NOMO-1 (cell line): ENCODE results near the gene TTC21B.
"Not testable (repeated sequence)": the region's sequence is repeated elsewhere in the genome, so short reads cannot be mapped to it uniquely, and the experiment has no call there.

Source experiments
- DNase-seq, 2 experiments: peaks; one replicate each; lab custom pipeline; 2025; ENCODE audit not compliant: unreplicated experiment in 2 of 2; lab: John Stamatoyannopoulos, UW

TTC21B gene

GRCh38 chr2:165889158-165889557 is 64.4 kb downstream of the TTC21B start:
- peak in 1 of 2 experiments; percentile 16 for DNase-seq

GRCh38 chr2:165888171-165888570 is 65.4 kb downstream of the TTC21B start:
- DNase-seq = peak in 1 of 2 experiments; percentile 56

GRCh38 chr2:165886487-165887146 is 67.0 kb downstream of the TTC21B start:
- no peak for DNase-seq

- DNase-seq = peak; percentile 63 to 96
Observed at GRCh38 chr2:165877565-165878550, 75.7 kb downstream of the TTC21B start.

DNA sequence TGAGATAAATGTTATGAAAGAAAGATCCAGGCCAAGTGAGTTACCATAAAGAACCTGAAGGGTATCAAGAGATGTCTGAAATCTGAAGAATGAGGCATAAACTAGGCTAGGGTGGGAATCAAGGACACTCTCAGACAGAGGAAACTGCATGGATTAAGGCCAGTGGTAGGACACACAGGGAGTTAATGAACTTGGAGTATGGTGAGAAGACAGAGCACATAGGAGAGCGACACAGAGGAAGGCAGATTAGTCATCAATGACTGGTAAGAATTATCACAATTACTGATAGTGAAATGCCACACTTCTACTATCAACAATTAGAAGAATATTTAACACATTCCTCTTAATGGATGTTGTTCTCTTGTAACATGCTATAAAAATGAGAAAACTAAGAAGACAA is 76.9 kb downstream of the TTC21B start:
- DNase-seq = no peak

DNA sequence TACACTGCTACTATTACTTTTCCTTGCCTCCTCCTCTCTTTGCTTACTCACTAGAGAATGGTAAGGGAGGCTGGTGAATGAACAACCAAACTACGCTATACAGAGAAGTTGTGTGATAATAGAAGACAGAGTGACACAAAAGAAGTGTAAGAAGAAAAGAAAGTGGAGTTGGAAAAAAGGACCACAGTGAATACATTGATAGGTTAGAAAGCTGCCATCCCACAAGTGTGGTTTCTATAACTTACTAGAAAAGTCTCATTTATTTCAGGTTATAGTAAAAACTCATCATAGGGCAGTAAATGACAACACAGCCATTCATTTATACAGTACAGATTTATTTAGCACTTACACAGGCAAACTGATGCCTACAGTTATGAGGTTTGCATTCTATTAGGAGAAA is 77.3 kb downstream of the TTC21B start:
- DNase-seq = no peak

DNA sequence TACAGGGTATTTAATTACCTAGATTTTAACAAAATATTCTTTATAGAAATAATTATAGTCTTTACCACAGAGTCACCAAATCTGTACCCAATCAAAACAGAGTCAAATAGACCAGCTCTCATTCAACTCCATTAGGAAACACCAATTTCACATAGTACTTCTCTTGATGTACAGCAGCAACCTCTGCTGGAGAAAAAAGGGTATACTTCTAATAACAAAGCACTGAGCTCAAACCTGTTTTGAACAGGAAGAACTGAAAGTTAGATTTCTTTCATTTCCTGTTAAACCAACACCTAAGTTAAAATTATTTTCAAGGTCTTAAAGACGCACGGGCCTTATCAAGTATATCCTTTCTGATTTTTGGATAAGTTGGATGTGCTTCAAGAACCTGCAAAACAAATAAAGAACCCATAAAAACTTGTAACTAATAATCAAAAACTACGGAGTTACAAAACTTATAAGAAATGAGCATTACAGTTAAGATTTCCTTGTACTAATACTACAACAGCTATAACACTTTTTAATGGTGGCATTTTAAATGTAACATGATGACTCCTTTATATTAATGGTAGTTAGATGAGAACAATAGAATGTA is 79.0 kb downstream of the TTC21B start:
- peak; percentile 9 to 87 for DNase-seq

DNA sequence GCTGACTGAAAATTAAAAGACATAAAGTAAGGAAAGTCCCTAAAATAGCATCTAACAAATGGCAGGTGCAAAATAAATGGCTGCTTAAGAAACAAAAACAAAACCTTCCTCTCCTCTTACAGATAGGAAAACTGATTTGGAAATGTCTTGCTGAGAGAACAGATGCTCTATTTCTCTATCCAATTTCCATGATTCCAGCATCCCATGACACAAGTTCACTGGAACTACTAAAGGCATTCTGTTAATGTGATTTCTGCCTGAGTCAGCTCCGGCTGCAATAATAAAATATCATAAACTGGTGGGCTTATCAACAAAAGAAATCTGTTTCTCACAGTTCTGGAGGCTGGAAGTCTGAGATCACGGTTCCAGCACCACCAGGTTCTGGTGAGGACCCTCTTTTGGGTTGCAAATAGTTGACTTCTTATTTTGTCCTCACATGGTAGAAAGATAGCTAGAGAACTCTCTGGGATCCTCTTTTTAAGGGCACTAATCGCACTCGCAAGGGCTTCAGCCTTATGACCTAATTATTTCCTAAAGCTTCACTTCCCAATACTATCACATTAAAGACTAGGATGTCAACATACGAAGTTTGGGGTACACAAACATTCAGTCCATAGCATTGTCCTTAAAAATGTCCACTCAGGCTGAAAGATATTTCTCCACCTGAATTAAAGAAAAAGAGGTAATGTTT is 81.3 kb downstream of the TTC21B start:
- no peak for DNase-seq

GRCh38 chr2:165871025-165871424 is 82.6 kb downstream of the TTC21B start:
- no peak for DNase-seq

GRCh38 chr2:165870346-165870745 is 83.2 kb downstream of the TTC21B start:
- DNase-seq = no peak

- DNase-seq = no peak
Observed at GRCh38 chr2:165868211-165868610, 85.4 kb downstream of the TTC21B start.

- DNase-seq = no peak
Observed at GRCh38 chr2:165864296-165864695, 89.3 kb downstream of the TTC21B start.

DNA sequence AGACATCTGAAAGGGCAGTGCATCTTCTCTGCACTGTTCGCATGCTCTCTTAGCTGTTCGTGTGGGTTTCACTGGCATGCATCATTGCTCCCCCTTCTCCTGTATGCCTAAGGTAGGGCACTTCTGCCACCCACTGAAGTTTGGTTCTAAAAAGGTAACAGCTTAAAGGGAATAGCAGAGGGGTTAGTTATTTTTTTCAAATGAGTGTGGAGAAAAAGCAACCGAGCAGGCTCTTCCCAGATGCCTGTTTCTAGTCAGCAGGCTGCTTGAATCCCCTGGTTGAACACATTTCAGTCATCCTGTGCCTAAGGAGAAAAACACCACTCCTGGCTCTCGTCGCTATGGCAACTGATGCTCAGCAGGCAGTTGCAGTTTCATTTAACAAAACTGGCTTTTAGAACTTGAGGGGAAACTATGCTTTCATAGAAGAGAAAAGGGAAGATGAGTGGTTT is 89.7 kb downstream of the TTC21B start:
- DNase-seq = no peak

- DNase-seq = not testable (repeated sequence)
Observed at GRCh38 chr2:165861083-165861482, 92.5 kb downstream of the TTC21B start.

- not testable (repeated sequence) for DNase-seq
Observed at GRCh38 chr2:165859723-165860122, 93.9 kb downstream of the TTC21B start.

DNA sequence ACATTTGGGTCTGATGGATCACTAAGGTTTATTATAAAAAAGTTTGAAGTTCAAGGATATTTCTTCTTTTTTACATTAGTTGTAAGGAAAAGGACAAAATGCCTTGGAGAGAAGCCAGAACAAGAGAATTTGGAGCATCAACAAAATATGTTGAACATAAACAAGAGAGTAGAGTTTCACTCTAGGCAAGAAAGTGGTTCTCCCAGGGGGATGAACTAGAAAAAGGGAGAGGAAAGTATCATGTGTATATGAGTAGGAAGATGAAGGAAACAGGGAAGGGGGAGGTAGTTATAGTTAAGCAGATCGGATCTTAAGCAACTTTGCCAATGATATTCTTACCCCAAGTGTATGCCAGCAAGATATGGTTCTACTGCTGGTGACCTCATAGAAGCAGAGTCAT is 95.7 kb downstream of the TTC21B start:
- no peak for DNase-seq

- no peak for DNase-seq
Observed at GRCh38 chr2:165852394-165852793, 101.2 kb downstream of the TTC21B start.

GRCh38 chr2:165847001-165847400 is 106.6 kb downstream of the TTC21B start:
- peak in 1 of 2 experiments; percentile 15 for DNase-seq

GRCh38 chr2:165846056-165846455 is 107.5 kb downstream of the TTC21B start:
- no peak for DNase-seq

DNA sequence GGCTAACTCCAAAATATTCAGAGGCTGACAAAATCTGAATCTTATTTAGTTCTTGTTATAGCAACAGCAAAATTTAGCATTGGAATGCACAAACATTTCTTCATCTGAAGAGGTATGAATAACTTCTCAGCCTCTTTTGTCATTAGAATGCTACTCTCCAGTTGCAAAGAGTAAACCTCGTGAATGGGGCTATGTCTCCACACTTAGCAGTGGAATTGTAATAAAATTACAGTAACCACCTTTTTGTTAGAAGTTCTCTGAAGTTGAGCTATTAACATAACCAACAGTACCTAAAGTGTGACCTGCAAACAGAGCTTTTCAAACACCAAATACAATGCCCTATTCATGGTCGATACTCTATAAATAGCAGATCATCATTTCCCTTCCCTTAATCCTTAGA is 109.4 kb downstream of the TTC21B start:
- DNase-seq = no peak

GRCh38 chr2:165843351-165843750 is 110.2 kb downstream of the TTC21B start:
- DNase-seq = peak in 1 of 2 experiments; percentile 71
